Hepatocyte (in vitro differentiated cells): ENCODE results near the gene FKBP11. TPM values are rescaled to one million over a fixed set of nuclear protein-coding genes. Genes with fewer than 3 reads are reported as not detected.
"Not testable (repeated sequence)": the region's sequence is repeated elsewhere in the genome, so short reads cannot be mapped to it uniquely, and the experiment has no call there.

Experiments
- DNase-seq: peaks from one replicate; pipeline ENCODE4 v3.0.0-alpha.2; 2016; ENCODE audit warnings: low spot score
- H2AFZ ChIP-seq: fragments of 200-600 bp; sonication (generic); 2 replicates; pipeline ENCODE4 v1.6.0; 2016; ENCODE audit warnings: antibody characterized with exemption, mild to moderate bottlenecking
- H3K27ac ChIP-seq: fragments of 200-600 bp; sonication (generic); 2 replicates; pipeline ENCODE4 v1.5.1; 2016; ENCODE audit warnings: mild to moderate bottlenecking
- H3K27me3 ChIP-seq: fragments of 200-600 bp; sonication (generic); 2 replicates; pipeline ENCODE4 v1.6.1; 2016
- H3K36me3 ChIP-seq: fragments of 200-600 bp; sonication (generic); replicated peaks from 2 replicates; pipeline ENCODE4 v1.5.1; 2016; ENCODE audit warnings: low read depth; ENCODE audit not compliant: insufficient read depth
- H3K4me1 ChIP-seq: fragments of 200-600 bp; sonication (generic); 2 replicates; pipeline ENCODE4 v1.5.1; 2016; ENCODE audit warnings: mild to moderate bottlenecking, moderate library complexity; ENCODE audit not compliant: insufficient read depth
- H3K4me2 ChIP-seq: fragments of 200-600 bp; sonication (generic); 2 replicates; pipeline ENCODE4 v1.6.0; 2016
- H3K4me3 ChIP-seq: fragments of 200-600 bp; sonication (generic); 2 replicates; pipeline ENCODE4 v1.5.1; 2016; ENCODE audit warnings: mild to moderate bottlenecking
- H3K79me2 ChIP-seq: fragments of 200-600 bp; sonication (generic); 2 replicates; pipeline ENCODE4 v1.6.0; 2017; ENCODE audit warnings: mild to moderate bottlenecking
- H3K9me2 ChIP-seq: fragments of 200-600 bp; sonication (generic); replicated peaks from 2 replicates; pipeline ENCODE4 v1.6.0; 2017; ENCODE audit warnings: mild to moderate bottlenecking; ENCODE audit not compliant: insufficient read depth
- H3K9me3 ChIP-seq: fragments of 200-600 bp; sonication (generic); 2 replicates; pipeline ENCODE4 v1.5.1; 2016; ENCODE audit warnings: low read depth, mild to moderate bottlenecking
- H4K20me1 ChIP-seq: fragments of 200-600 bp; sonication (generic); 2 replicates; pipeline ENCODE4 v1.6.0; 2016; ENCODE audit warnings: mild to moderate bottlenecking; ENCODE audit not compliant: insufficient read depth, poor library complexity, severe bottlenecking
- CTCF ChIP-seq: fragments of 200-600 bp; sonication (generic); IDR thresholded peaks from 2 replicates; pipeline ENCODE4 v1.5.1; 2016; ENCODE audit warnings: antibody characterized with exemption, mild to moderate bottlenecking; ENCODE audit not compliant: poor library complexity
- EZH2 ChIP-seq: fragments of 200-600 bp; sonication (generic); IDR thresholded peaks from 2 replicates; pipeline ENCODE4 v1.6.1; 2016; ENCODE audit warnings: antibody characterized with exemption, mild to moderate bottlenecking, borderline replicate concordance
- EZH2phosphoT487 ChIP-seq: fragments of 200-600 bp; sonication (generic); IDR thresholded peaks from one replicate; pipeline ENCODE4 v1.6.1; 2018; ENCODE audit warnings: antibody characterized with exemption, mild to moderate bottlenecking, low read depth, moderate library complexity; ENCODE audit not compliant: unreplicated experiment, severe bottlenecking
- WGBS: methylation state at CpG from one replicate; pipeline ENCODE4 v1.1.6; 2016; ENCODE audit warnings: low lambda C conversion rate; ENCODE audit errors: missing lambda C conversion rate; 5-methylcytosine and 5-hydroxymethylcytosine counted together
- polyA plus RNA-seq: library from polyadenylated mRNA; unstranded; fragments of >200 nt; fragmentation: Nextera tagmentation; extraction: Ambion mirVana; gene quantifications from 2 replicates; pipeline ENCODE4 v1.2.1, GENCODE V29; 2016
- small RNA-seq: library from RNA; depleted of rRNA; stranded (forward); fragments of <200 nt; gene quantifications from one replicate; pipeline ENCODE3, GENCODE V24; 2014
- total RNA-seq: library from RNA; depleted of rRNA; stranded (reverse); fragments of >200 nt; gene quantifications from 2 replicates; pipeline ENCODE4 v1.2.3, GENCODE V29; 2014

Gene FKBP11
- total and polyA plus RNA-seq, 2 experiments from 2014 or later, result 30.4 to 201 TPM

GRCh38 chr12:48878548-48878947 lies 46.7 kb downstream of the FKBP11 start:
- WGBS, result 64% methylated on average over 2 of the region's 2 CpGs
- no peaks in the 10 kb centered on the region for H3K79me2 ChIP-seq
- H3K4me1 ChIP-seq, result peaks cover 22% of the 10 kb centered on the region
- no peaks in the 10 kb centered on the region for H3K9me2 ChIP-seq
- H3K4me2 ChIP-seq, result no peak overlapping the region
- no peak overlapping the region for H3K4me3 ChIP-seq
- H3K27ac ChIP-seq, result no peak overlapping the region
- no peaks in the 10 kb centered on the region for H3K27me3 ChIP-seq
- H2AFZ ChIP-seq, result no peak overlapping the region
- H3K9me3 ChIP-seq, result no peaks in the 10 kb centered on the region
- no peak for DNase-seq
- no peaks in the 10 kb centered on the region for H3K36me3 ChIP-seq
- TF ChIP-seq EZH2phosphoT487 (no peak), EZH2 (no peak), CTCF (no peak)
- H4K20me1 ChIP-seq, result no peaks in the 10 kb centered on the region

- H3K9me3 ChIP-seq, result no peaks in the 10 kb centered on the region
- H3K4me3 ChIP-seq, result no peak overlapping the region
- no peaks in the 10 kb centered on the region for H3K36me3 ChIP-seq
- no peaks in the 10 kb centered on the region for H4K20me1 ChIP-seq
- no peaks in the 10 kb centered on the region for H3K79me2 ChIP-seq
- no peak overlapping the region for H3K27ac ChIP-seq
- H2AFZ ChIP-seq, result no peak overlapping the region
- H3K27me3 ChIP-seq, result no peaks in the 10 kb centered on the region
- no peaks in the 10 kb centered on the region for H3K4me1 ChIP-seq
- WGBS, result 65% methylated on average over 4 of the region's 4 CpGs
- H3K9me2 ChIP-seq, result no peaks in the 10 kb centered on the region
- no peak overlapping the region for H3K4me2 ChIP-seq
- no peak for DNase-seq
- TF ChIP-seq CTCF, result no peak
- no peak for TF ChIP-seq EZH2
- TF ChIP-seq EZH2phosphoT487, result no peak
Observed at GRCh38 chr12:48875944-48876515, 49.3 kb downstream of the FKBP11 start.

- not testable (repeated sequence) for H3K9me3 ChIP-seq, H3K4me3 ChIP-seq, H3K27ac ChIP-seq, H3K27me3 ChIP-seq, H3K4me2 ChIP-seq, H3K36me3 ChIP-seq, DNase-seq, H3K79me2 ChIP-seq, H3K9me2 ChIP-seq, H2AFZ ChIP-seq, H3K4me1 ChIP-seq, H4K20me1 ChIP-seq
- 88% methylated on average over 8 of the region's 8 CpGs for WGBS
Observed at GRCh38 chr12:48873534-48873933, 51.8 kb downstream of the FKBP11 start.

- Histone ChIP-seq H4K20me1 (no peaks in the 10 kb centered on the region), H3K9me3 (no peaks in the 10 kb centered on the region), H3K4me2 (no peak overlapping the region), H3K9me2 (no peaks in the 10 kb centered on the region), H3K27me3 (no peaks in the 10 kb centered on the region), H3K4me3 (no peak overlapping the region), H2AFZ (no peak overlapping the region), H3K4me1 (no peaks in the 10 kb centered on the region), H3K79me2 (no peaks in the 10 kb centered on the region), H3K27ac (no peak overlapping the region), H3K36me3 (no peaks in the 10 kb centered on the region)
- 91% methylated on average over 4 of the region's 4 CpGs for WGBS
- TF ChIP-seq CTCF, result no peak
- no peak for TF ChIP-seq EZH2
- DNase-seq, result no peak
Observed at GRCh38 chr12:48873096-48873495, 52.2 kb downstream of the FKBP11 start.

Small RNA genes within 50 kb of the gene (small RNA-seq; reads per million reads assigned to genes)
- gene AC073610.1 (not detected), gene RNU6-600P (not detected)

Other genes starting within 250 kb of the FKBP11 start
- 30.3 and 33.3 TPM in 2 replicates for gene KANSL2, start 243.3 kb downstream of the FKBP11 start, total RNA-seq
- 22.6 and 27.1 TPM in 2 replicates for gene KANSL2, start 243.3 kb downstream of the FKBP11 start, polyA plus RNA-seq
- gene CCNT1, start 208.8 kb downstream of the FKBP11 start, total RNA-seq, result 27.0 and 35.1 TPM in 2 replicates
- gene CCNT1, start 208.8 kb downstream of the FKBP11 start, polyA plus RNA-seq, result 5.0 and 5.2 TPM in 2 replicates
- gene ADCY6, start 136.4 kb downstream of the FKBP11 start, total RNA-seq, result 27.9 and 37.7 TPM in 2 replicates
- gene ADCY6, start 136.4 kb downstream of the FKBP11 start, polyA plus RNA-seq, result 19.0 and 22.7 TPM in 2 replicates
- gene CACNB3, start 107.0 kb downstream of the FKBP11 start, total RNA-seq, result 14.2 and 23.2 TPM in 2 replicates
- gene CACNB3, start 107.0 kb downstream of the FKBP11 start, polyA plus RNA-seq, result 24.1 and 28.6 TPM in 2 replicates
- 73.1 and 74.8 TPM in 2 replicates for gene DDX23, start 73.3 kb downstream of the FKBP11 start, total RNA-seq
- 41.7 and 46.5 TPM in 2 replicates for gene DDX23, start 73.3 kb downstream of the FKBP11 start, polyA plus RNA-seq
- 25.8 and 39.1 TPM in 2 replicates for gene RND1, start 59.6 kb downstream of the FKBP11 start, total RNA-seq
- gene RND1, start 59.6 kb downstream of the FKBP11 start, polyA plus RNA-seq, result 78.5 and 99.1 TPM in 2 replicates
- gene ARF3, start 32.0 kb upstream of the FKBP11 start, total RNA-seq, result 67.7 and 71.3 TPM in 2 replicates
- gene ARF3, start 32.0 kb upstream of the FKBP11 start, polyA plus RNA-seq, result 57.6 and 61.6 TPM in 2 replicates
- gene WNT10B, start 46.2 kb upstream of the FKBP11 start, total RNA-seq, result 0.30 TPM in 1 of 2 replicates, not detected in the other
- gene WNT10B, start 46.2 kb upstream of the FKBP11 start, polyA plus RNA-seq, result 0.77 and 1.1 TPM in 2 replicates
- gene WNT1, start 52.8 kb upstream of the FKBP11 start, total RNA-seq, result not detected in 2 replicates
- gene WNT1, start 52.8 kb upstream of the FKBP11 start, polyA plus RNA-seq, result not detected in 2 replicates
- 0.10 and 0.20 TPM in 2 replicates for gene DDN, start 73.9 kb upstream of the FKBP11 start, total RNA-seq
- not detected in 2 replicates for gene DDN, start 73.9 kb upstream of the FKBP11 start, polyA plus RNA-seq
- 61.5 and 69.8 TPM in 2 replicates for gene PRKAG1, start 93.3 kb upstream of the FKBP11 start, total RNA-seq
- 39.9 and 46.0 TPM in 2 replicates for gene PRKAG1, start 93.3 kb upstream of the FKBP11 start, polyA plus RNA-seq
- gene KMT2D, start 135.3 kb upstream of the FKBP11 start, total RNA-seq, result 18.2 and 37.3 TPM in 2 replicates
- 31.2 and 39.8 TPM in 2 replicates for gene KMT2D, start 135.3 kb upstream of the FKBP11 start, polyA plus RNA-seq
- 0.30 TPM in 1 of 2 replicates, not detected in the other for gene RHEBL1, start 144.5 kb upstream of the FKBP11 start, total RNA-seq
- not detected in 2 replicates for gene RHEBL1, start 144.5 kb upstream of the FKBP11 start, polyA plus RNA-seq
- gene DHH, start 169.3 kb upstream of the FKBP11 start, total RNA-seq, result 0.28 TPM in 1 of 2 replicates, not detected in the other
- gene DHH, start 169.3 kb upstream of the FKBP11 start, polyA plus RNA-seq, result not detected in 2 replicates
- gene LMBR1L, start 185.4 kb upstream of the FKBP11 start, total RNA-seq, result 33.3 and 55.1 TPM in 2 replicates
- gene LMBR1L, start 185.4 kb upstream of the FKBP11 start, polyA plus RNA-seq, result 74.1 and 79.8 TPM in 2 replicates
- gene TUBA1B, start 205.9 kb upstream of the FKBP11 start, total RNA-seq, result 652 and 722 TPM in 2 replicates
- gene TUBA1B, start 205.9 kb upstream of the FKBP11 start, polyA plus RNA-seq, result 558 and 608 TPM in 2 replicates